GM21360 (cell line): Measurements from ENCODE around the gene BRIX1.
"Not testable (repeated sequence)": the region's sequence is repeated elsewhere in the genome, so short reads cannot be mapped to it uniquely, and the experiment has no call there.

Experiments
- ATAC-seq: cut with Tn5 transposase; IDR thresholded peaks from one replicate; pipeline ENCODE4 v1.9.1; 2021; ENCODE audit warnings: mild to moderate bottlenecking, moderate library complexity; ENCODE audit not compliant: unreplicated experiment

Gene BRIX1

GRCh38 chr5:34914671-34915138 lies 806 bp upstream of the BRIX1 start:
- peak; percentile 12 for ATAC-seq

GRCh38 chr5:34915856-34916192 lies 313 bp downstream of the BRIX1 start:
- peak; percentile 4 for ATAC-seq

DNA sequence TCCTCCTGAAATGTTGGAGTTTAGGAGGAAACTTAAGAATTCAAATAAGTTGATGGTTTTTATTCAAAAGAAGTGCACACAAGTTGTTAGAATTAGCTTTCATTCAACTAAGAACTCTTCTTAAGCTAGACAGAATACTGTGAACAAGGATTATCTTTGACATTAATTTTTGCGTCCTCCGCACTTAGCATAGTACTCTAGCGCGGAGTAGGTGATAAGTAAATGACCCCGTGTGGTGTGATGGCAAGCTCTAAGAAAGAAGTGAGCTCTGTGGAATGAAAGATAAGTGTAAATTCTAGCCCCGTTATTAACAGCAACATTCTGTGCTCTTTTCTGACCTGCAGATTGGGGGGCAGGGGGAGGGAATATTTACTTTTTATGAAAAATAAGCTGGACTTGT lies 1.0 kb downstream of the BRIX1 start:
- no peak for ATAC-seq

- no peak for ATAC-seq
Measured at GRCh38 chr5:34918025-34918424, 2.5 kb downstream of the BRIX1 start.

DNA sequence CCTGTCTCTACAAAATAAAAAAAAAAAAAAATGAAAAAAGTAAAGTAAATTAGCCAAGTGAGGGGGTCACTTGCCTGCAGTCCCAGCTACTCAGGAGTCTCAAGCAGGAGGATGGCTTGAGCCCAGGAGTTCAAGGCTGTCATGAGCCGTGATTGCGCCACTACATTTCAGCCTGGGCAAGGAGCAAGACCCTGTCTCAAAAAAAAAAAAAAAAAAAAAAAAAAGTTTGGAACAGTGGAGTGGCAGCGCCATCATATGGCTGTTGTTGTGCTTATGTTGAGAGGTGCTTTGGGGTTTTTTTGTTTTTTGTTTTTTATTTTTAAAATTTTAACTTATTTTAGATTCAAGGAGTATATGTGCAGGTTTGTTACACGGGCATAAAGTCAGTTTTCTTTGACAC lies 3.6 kb downstream of the BRIX1 start:
- no peak for ATAC-seq

GRCh38 chr5:34923256-34923655 lies 7.7 kb downstream of the BRIX1 start:
- ATAC-seq, result not testable (repeated sequence)

DNA sequence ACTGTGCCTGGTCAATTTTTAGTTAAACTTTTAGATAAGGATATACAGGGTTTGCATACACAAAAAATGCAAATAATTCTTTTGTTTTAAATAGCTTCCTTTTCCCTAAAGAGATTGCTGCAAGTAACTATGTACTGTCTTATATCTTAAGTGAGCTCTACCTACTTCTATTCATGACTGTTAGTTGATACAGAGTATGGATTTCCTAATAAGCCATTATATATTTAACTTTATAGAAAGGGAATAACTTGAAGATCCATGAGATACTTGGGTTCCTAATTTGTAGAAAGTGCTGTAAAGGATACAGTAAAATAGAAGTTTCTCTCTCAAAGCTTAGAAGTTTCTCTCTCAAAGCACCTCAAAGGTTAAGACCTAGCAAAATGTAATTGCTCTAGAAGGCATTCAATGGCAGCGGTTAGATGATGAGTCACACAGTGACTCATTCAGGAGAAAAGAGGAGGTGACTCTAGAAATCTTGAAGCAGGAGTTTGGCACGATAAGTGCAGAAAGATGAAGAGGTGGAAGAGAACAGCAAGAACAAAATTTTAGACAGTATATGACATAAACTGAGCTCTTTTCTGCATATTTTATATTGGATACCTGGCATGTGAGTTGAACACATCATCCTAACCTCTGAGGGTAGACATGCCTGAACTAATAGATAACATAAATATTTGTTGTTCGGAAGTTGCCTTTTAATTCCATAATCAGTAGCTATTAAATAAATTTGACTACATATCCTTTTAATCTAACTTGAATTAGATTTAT lies 8.4 kb downstream of the BRIX1 start:
- ATAC-seq, result peak; percentile 45

- no peak for ATAC-seq
Measured at GRCh38 chr5:34924462-34924765, 8.9 kb downstream of the BRIX1 start.

DNA sequence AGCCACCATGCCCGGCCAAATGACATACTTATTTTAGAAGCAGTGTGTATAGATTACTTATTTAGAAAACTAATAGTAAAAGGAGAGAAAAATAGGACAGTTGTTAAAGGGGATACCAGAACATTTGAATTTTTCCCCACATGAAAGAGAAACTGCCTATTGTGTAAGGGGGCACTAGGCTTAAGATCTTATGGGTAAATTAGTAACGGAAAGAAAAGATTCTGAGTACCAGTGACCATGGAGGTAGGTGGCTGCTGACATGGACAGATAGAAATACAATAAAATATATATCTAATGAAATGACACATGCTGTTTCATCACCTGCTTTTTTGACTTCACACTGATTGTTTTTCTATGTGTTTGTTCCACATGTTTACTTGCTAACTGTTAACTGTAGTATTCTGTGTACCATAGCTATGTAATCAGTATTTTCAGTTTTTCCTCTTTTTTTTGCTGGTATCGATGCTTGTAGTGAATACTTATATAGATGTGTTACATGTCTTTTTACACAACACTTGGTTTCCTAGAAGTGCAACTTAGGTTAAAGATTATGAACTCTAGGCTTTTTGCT lies 10.9 kb downstream of the BRIX1 start:
- no peak for ATAC-seq

DNA sequence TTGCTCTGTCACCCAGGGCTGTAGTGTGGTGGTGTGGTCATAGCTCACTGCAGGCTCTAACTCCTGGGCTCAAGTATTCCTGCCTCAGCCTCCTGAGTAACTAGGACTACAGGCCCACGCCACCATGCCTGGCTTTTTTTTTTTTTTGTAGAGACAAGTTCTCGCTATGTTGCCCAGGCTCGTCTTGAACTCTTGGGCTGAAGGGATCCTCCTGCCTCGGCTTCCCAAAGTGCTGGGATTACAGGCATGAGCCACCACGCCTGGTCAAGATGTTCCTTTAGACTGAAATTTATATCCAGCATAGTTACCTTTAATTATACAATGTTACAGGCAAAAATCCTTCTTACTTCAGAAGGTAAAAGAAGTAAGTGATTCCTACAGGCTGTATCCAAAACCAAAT lies 12.3 kb downstream of the BRIX1 start:
- no peak for ATAC-seq

- no peak for ATAC-seq
Measured at GRCh38 chr5:34928267-34928666, 12.8 kb downstream of the BRIX1 start.

- ATAC-seq, result peak; percentile 82
Measured at GRCh38 chr5:34929134-34929719, 13.7 kb downstream of the BRIX1 start, which contains the start of gene DNAJC21. Gene DNAJC21 (plus strand): TSS chr5:34929559. CDS start chr5:34929820, 261 bp downstream.

GRCh38 chr5:34929720-34930461 lies 14.4 kb downstream of the BRIX1 start:
- peak; percentile 80 for ATAC-seq

GRCh38 chr5:34930462-34930844 lies 14.9 kb downstream of the BRIX1 start:
- ATAC-seq, result no peak

DNA sequence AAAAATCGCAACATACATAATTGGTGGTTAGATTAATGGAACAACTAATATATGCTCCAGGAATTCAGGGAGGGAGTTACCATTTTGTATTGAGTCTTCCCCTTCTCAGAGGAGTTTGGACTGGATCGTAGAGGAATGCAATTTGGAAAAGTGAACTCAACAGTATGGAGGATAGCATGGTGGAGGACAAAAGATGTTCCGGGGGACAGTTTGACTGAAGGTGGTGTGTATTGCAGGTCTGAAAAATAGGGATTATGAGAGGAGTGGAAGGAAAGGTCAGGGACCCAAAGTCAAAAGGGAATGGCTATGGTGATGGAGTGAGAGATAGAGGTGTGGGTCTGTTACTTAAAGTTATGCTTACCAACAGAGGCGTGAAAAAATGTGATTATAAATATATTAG lies 15.4 kb downstream of the BRIX1 start:
- no peak for ATAC-seq

DNA sequence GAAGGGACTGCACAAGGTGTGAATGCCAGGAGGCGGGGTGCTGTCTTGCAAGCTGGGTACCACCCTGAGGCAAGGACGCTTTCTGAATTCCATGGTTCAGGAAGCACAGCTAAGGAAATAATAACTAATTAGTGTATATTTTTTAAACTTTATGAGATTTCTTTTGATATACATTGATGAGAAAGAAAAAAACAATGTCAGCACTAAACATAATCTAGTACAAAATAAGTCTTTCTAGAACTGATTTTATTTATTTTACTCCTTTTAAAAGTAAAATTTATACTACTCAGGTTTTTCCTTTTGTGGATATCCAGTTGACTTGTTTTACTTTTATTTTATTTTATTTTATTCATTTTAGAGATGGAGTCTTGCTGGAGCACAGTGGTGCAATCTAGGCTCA lies 17.4 kb downstream of the BRIX1 start:
- no peak for ATAC-seq

DNA sequence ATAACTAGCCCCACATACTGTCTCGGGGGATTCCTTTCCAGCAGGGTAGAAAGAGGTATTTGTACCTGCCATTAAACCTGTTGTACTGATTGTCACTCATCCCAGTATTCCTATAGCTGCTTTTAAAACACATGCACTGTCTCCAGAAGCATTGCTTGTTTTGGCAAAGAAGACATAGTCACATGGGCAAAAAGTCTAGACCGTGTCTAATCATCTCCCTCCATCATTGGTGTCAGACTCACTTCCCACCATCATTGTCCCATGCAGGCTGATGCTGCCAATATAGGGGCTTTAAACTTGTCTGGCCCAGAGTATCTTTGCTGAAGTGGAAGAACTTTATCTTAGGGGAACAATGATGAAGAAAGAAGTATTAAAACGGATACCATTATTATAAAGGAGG lies 26.4 kb downstream of the BRIX1 start:
- ATAC-seq, result no peak

GRCh38 chr5:34944044-34944443 lies 28.5 kb downstream of the BRIX1 start:
- ATAC-seq, result no peak

DNA sequence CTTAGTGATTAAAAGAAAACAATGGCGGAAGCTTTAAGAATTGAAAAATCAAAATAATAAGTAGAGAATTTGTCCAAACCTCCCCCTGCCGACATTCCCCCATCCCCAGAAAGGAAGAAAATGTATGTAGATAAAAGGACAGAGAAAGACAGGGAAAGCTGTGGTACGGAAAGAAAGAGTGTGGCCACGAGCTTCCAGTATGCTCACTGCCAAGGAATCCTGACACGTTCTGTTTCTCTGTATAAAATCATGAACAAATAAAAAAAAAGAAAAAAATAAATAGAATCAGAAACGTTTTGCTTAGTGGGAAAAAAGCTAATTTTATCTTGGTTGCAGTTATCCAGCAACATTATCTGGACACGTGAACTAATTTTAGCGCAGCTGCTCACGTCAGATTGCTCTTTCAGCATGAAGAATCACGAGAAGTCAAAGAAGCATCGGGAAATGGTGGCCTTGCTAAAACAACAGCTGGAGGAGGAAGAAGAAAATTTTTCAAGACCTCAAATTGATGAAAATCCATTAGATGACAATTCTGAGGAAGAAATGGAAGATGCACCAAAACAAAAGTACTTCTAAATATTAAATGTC lies 29.0 kb downstream of the BRIX1 start:
- ATAC-seq, result no peak

GRCh38 chr5:34957321-34957720 lies 41.8 kb downstream of the BRIX1 start:
- no peak for ATAC-seq
